Activated naive CD4-positive, alpha-beta T cell treated with anti-CD3 and anti-CD28 coated beads, Interleukin-2, amount 10 ng/mL, durations not matched to agents 7 days and 5 days (primary cell): ENCODE measurements around the gene GSE1.

Experiments
- CTCF ChIA-PET: fragments of 350-600 bp; sonication (Branson Sonifier 250); formaldehyde crosslinking; loops from one replicate; lab custom pipeline; 2021; ENCODE audit warnings: antibody characterized with exemption; lab: Charles Lee
- DNase-seq: peaks from one replicate; pipeline ENCODE4 v3.0.0-alpha.2; 2020
- H3K27ac Mint-ChIP-seq: one replicate; pipeline ENCODE4 v1.8.0; 2021; ENCODE audit warnings: mild to moderate bottlenecking, moderate library complexity, mixed read lengths
- H3K27me3 Mint-ChIP-seq: one replicate; pipeline ENCODE4 v1.8.0; 2021; ENCODE audit warnings: mild to moderate bottlenecking, mixed read lengths
- H3K36me3 Mint-ChIP-seq: one replicate; pipeline ENCODE4 v1.8.0; 2021; ENCODE audit warnings: mixed read lengths
- H3K4me1 Mint-ChIP-seq: one replicate; pipeline ENCODE4 v1.8.0; 2021; ENCODE audit warnings: mixed read lengths
- H3K4me3 Mint-ChIP-seq: one replicate; pipeline ENCODE4 v1.8.0; 2021; ENCODE audit warnings: mild to moderate bottlenecking, moderate library complexity, mixed read lengths
- H3K9me3 Mint-ChIP-seq: one replicate; pipeline ENCODE4 v1.8.0; 2021; ENCODE audit warnings: mixed read lengths

Gene GSE1

DNA sequence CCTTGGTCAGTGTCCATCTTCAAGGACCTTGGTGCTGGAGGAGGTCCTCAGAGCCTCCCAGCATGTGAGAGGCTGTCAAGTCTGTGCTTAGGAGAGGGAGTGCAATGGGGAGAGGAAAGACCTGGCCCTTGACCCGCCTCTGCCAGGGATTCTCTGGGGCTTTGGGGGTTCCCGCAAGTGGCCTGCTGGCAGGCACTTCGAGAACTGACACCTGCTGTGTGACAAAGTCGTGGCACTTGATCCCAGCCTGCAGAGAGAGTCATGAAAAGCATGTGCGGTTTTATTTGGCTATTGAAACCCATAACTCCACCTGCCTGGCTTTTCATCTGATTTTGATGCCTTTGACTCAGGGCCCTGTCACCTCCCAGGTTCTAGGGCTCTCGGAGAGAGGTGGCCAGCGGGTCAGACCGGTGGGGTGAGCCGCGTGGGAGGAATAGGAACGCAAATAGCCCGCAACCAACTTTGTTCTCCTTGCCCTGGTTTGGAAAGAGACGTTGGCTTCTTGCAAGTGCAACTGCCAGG lies 42.8 kb upstream of the GSE1 start:
- peaks cover 2% of the 10 kb centered on the region for H3K36me3 Mint-ChIP-seq
- H3K4me1 Mint-ChIP-seq, result peaks cover 48% of the 10 kb centered on the region
- H3K27me3 Mint-ChIP-seq, result peaks cover 7% of the 10 kb centered on the region
- CTCF ChIA-PET, result interaction anchor here (0.9 kb wide), 1 partner anchor 311 kb away, joined by 3 read pairs; no protein-coding TSS in a partner anchor
- H3K9me3 Mint-ChIP-seq, result peaks cover 7% of the 10 kb centered on the region
- H3K4me3 Mint-ChIP-seq, result no peak overlapping the region
- DNase-seq, result no peak
- H3K27ac Mint-ChIP-seq, result peak overlapping the region; percentile 72

- CTCF ChIA-PET, result interaction anchor here (0.8 to 0.9 kb wide), 2 partner anchors 80 to 311 kb away, joined by 3 read pairs; no protein-coding TSS in a partner anchor
- Mint-ChIP-seq H3K36me3 (peaks cover 2% of the 10 kb centered on the region), H3K4me1 (peaks cover 48% of the 10 kb centered on the region), H3K27ac (no peak overlapping the region), H3K9me3 (peaks cover 7% of the 10 kb centered on the region), H3K27me3 (peaks cover 7% of the 10 kb centered on the region), H3K4me3 (no peak overlapping the region)
- DNase-seq, result peak; percentile 41
These were observed 42.2 kb upstream of the GSE1 start for GRCh38 chr16:85570735-85571562.

DNA sequence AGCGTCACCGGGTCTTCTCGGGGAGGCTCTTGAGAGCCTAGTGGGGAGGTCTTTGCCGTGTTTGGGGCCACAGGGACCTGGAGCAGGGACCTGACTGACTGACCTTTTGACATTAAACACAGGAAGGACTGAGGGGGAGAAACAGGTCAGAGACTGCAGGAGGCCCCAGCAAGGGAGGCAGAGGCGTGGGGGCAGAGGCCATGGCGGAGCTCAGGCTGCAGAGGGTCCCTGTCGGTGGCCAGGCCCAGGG lies 41.6 kb upstream of the GSE1 start:
- DNase-seq, result no peak
- H3K27ac Mint-ChIP-seq, result peak overlapping the region; percentile 9
- H3K4me1 Mint-ChIP-seq, result peaks cover 48% of the 10 kb centered on the region
- H3K27me3 Mint-ChIP-seq, result peaks cover 7% of the 10 kb centered on the region
- peaks cover 2% of the 10 kb centered on the region for H3K36me3 Mint-ChIP-seq
- CTCF ChIA-PET, result interaction anchor here (0.8 kb wide), 1 partner anchor 81 kb away, joined by 3 read pairs; no protein-coding TSS in a partner anchor
- H3K4me3 Mint-ChIP-seq, result no peak overlapping the region
- H3K9me3 Mint-ChIP-seq, result peaks cover 7% of the 10 kb centered on the region

GRCh38 chr16:85571813-85572619 lies 41.1 kb upstream of the GSE1 start:
- Mint-ChIP-seq H3K4me3 (no peak overlapping the region), H3K27ac (peak overlapping the region; percentile 9), H3K27me3 (peaks cover 7% of the 10 kb centered on the region), H3K4me1 (peaks cover 48% of the 10 kb centered on the region), H3K9me3 (peaks cover 7% of the 10 kb centered on the region), H3K36me3 (peaks cover 2% of the 10 kb centered on the region)
- CTCF ChIA-PET, result interaction anchor here (0.8 kb wide), 1 partner anchor 82 kb away, joined by 3 read pairs; no protein-coding TSS in a partner anchor
- DNase-seq, result no peak

- H3K4me1 Mint-ChIP-seq, result peaks cover 42% of the 10 kb centered on the region
- CTCF ChIA-PET, result interaction anchor here (0.5 kb wide), 1 partner anchor 329 kb away, joined by 3 read pairs; no protein-coding TSS in a partner anchor
- H3K27ac Mint-ChIP-seq, result no peak overlapping the region
- H3K36me3 Mint-ChIP-seq, result peaks cover 2% of the 10 kb centered on the region
- DNase-seq, result no peak
- H3K27me3 Mint-ChIP-seq, result peaks cover 7% of the 10 kb centered on the region
- peaks cover 7% of the 10 kb centered on the region for H3K9me3 Mint-ChIP-seq
- H3K4me3 Mint-ChIP-seq, result no peak overlapping the region
These were observed 40.0 kb upstream of the GSE1 start for GRCh38 chr16:85573045-85573695.

- H3K4me1 Mint-ChIP-seq, result peaks cover 38% of the 10 kb centered on the region
- peaks cover 9% of the 10 kb centered on the region for H3K27me3 Mint-ChIP-seq
- H3K36me3 Mint-ChIP-seq, result peaks cover 4% of the 10 kb centered on the region
- H3K4me3 Mint-ChIP-seq, result no peak overlapping the region
- peaks cover 7% of the 10 kb centered on the region for H3K9me3 Mint-ChIP-seq
- CTCF ChIA-PET, result interaction anchor here (0.5 to 0.6 kb wide), 2 partner anchors 30 to 329 kb away, joined by 3 read pairs; no protein-coding TSS in a partner anchor
- DNase-seq, result no peak
- no peak overlapping the region for H3K27ac Mint-ChIP-seq
These were observed 39.2 kb upstream of the GSE1 start for GRCh38 chr16:85573696-85574641.

DNA sequence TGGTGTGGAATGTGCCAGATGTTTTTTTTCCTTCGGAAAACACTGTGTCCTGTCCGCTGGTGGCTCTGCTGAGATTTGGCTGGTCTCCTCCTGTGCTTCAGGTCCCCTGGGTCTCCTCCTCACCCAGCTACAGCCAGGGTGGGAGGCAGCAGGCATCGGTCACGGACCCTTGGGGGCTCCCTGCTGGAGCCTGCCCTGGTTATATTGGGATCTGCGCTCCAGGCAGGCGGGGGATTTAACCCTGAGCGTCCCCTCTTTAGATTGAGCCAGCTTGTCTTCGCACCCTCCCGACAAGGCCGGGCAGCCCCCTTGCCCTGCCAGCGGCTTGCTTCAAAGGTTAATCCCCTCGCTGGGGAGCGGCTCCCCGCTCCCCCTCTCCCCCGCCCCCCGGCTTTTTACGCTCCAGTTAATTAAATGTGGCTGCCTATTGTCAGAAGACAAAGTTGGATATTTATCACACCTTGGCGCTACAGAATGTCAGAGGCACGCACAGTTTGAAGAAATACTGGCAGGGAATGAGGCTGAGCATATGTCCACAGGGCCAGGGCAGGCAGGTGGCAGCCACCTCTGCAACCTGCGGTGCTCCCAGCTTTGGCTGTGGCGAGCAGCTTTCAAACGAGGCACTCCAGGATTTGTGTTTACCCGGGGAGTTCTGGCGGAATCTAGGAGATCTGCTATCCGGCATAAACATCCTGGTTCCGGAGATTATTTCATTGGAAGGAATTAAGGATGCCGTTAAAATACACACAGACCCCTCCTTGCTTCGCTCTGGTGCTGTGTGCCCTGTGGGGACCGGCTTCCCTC lies 38.2 kb upstream of the GSE1 start:
- H3K4me1 Mint-ChIP-seq, result peaks cover 29% of the 10 kb centered on the region
- H3K27ac Mint-ChIP-seq, result no peak overlapping the region
- H3K27me3 Mint-ChIP-seq, result peaks cover 6% of the 10 kb centered on the region
- no peak overlapping the region for H3K4me3 Mint-ChIP-seq
- CTCF ChIA-PET, result interaction anchor here (0.6 to 1.4 kb wide), 2 partner anchors 31 to 41 kb away, joined by 3 to 4 read pairs; no protein-coding TSS in a partner anchor
- H3K36me3 Mint-ChIP-seq, result peaks cover 2% of the 10 kb centered on the region
- DNase-seq, result no peak
- no peaks in the 10 kb centered on the region for H3K9me3 Mint-ChIP-seq

- Mint-ChIP-seq H3K27ac (no peak overlapping the region), H3K4me1 (peaks cover 18% of the 10 kb centered on the region), H3K36me3 (peaks cover 2% of the 10 kb centered on the region), H3K9me3 (no peaks in the 10 kb centered on the region), H3K27me3 (peaks cover 4% of the 10 kb centered on the region), H3K4me3 (no peak overlapping the region)
- DNase-seq, result no peak
- CTCF ChIA-PET, result interaction anchor here (1.4 kb wide), 1 partner anchor 40 kb away, joined by 4 read pairs; no protein-coding TSS in a partner anchor
These were observed 37.2 kb upstream of the GSE1 start for GRCh38 chr16:85575920-85576319.

GRCh38 chr16:85576944-85577343 lies 36.2 kb upstream of the GSE1 start:
- H3K4me3 Mint-ChIP-seq, result no peak overlapping the region
- H3K4me1 Mint-ChIP-seq, result peaks cover 8% of the 10 kb centered on the region
- DNase-seq, result no peak
- H3K27me3 Mint-ChIP-seq, result peaks cover 4% of the 10 kb centered on the region
- CTCF ChIA-PET, result interaction anchor here (1.1 to 1.5 kb wide), 2 partner anchors 13 to 20 kb away, joined by 3 to 4 read pairs; no protein-coding TSS in a partner anchor
- H3K9me3 Mint-ChIP-seq, result no peaks in the 10 kb centered on the region
- peaks cover 2% of the 10 kb centered on the region for H3K36me3 Mint-ChIP-seq
- H3K27ac Mint-ChIP-seq, result peak overlapping the region; percentile 28

DNA sequence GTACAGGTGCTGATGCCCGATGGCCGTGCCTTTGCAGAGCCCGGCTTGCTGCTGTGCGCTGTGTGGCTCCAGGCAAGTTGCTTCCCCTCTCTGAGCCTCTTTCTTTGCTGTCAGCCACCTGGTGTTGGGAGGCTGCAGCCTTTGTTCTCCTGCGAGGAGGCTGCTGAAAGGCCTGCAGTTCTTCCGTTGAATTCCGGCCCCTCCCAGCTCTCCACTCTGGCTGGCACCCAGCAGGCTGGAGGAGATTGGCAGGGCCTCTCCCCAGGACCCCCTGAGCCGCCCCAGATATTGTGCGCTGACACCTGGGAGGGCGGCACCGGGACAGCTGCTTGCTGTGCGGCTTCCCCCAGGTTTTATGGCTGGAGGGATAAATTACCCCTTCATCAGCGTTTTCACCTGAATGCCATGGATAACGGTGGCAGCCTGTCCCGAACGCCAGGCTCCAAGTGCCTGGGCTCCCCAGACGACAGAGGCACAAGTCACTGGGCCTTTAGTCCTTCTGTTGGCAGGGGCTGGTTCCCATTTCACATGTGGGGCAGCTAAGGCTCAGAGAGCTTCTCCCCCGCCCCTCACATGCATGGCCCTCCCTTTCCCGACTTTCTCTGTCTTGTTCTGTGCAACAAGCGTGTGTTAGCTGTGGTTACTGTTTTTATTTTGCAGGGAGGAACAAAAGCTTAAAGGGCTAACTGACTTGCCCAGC lies 35.1 kb upstream of the GSE1 start:
- H3K4me1 Mint-ChIP-seq, result peaks cover 3% of the 10 kb centered on the region
- H3K9me3 Mint-ChIP-seq, result no peaks in the 10 kb centered on the region
- CTCF ChIA-PET, result interaction anchor here (1.1 to 1.5 kb wide), 2 partner anchors 14 to 39 kb away, joined by 4 to 5 read pairs; no protein-coding TSS in a partner anchor
- peaks cover 2% of the 10 kb centered on the region for H3K36me3 Mint-ChIP-seq
- DNase-seq, result no peak
- no peak overlapping the region for H3K4me3 Mint-ChIP-seq
- H3K27ac Mint-ChIP-seq, result no peak overlapping the region
- peaks cover 4% of the 10 kb centered on the region for H3K27me3 Mint-ChIP-seq

DNA sequence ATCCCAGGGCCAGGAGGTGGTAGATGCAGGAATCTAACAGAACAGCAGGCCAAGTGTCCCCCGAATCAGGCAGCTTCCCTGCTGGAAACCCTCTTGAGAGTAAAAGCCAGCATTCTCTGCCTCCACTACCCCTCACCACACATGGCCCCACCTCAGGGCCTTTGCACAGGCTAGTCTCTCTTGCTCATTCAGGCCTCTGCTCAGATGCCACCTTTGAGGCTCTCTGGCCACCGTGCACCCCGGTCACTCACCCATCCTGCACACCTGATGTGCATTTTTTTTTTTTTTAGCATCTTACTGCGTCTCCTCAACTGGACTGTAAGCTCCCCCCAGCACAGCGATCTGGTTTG lies 34.5 kb upstream of the GSE1 start:
- H3K36me3 Mint-ChIP-seq, result peaks cover 2% of the 10 kb centered on the region
- DNase-seq, result no peak
- H3K27me3 Mint-ChIP-seq, result peaks cover 4% of the 10 kb centered on the region
- H3K4me1 Mint-ChIP-seq, result no peaks in the 10 kb centered on the region
- CTCF ChIA-PET, result interaction anchor here (1.1 kb wide), 1 partner anchor 38 kb away, joined by 5 read pairs; no protein-coding TSS in a partner anchor
- H3K9me3 Mint-ChIP-seq, result no peaks in the 10 kb centered on the region
- H3K27ac Mint-ChIP-seq, result no peak overlapping the region
- H3K4me3 Mint-ChIP-seq, result no peak overlapping the region

DNA sequence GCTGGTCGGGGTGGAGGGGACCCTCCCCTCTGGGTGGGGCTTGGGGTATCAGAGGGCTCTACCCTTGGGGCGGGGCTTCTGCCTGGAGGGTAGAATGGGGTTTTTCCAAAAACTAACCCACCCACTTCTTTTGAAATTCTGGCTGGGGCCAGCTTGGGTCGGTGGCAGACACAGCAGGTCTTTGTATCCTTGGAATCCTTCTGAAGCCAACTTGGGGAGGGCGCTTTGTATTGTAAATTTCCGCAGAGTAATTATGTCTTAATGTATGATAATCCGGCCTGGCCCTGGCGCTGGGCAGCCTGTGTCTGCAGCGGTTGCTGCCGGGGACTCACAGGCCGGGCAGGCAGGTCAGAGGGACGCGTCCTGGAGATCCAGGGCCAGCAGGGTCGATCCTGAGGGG lies 33.9 kb upstream of the GSE1 start:
- no peaks in the 10 kb centered on the region for H3K4me1 Mint-ChIP-seq

More for the DNA sequence above, 33.9 kb upstream of the GSE1 start:
- DNase-seq, result no peak
- H3K9me3 Mint-ChIP-seq, result no peaks in the 10 kb centered on the region
- peaks cover 4% of the 10 kb centered on the region for H3K27me3 Mint-ChIP-seq
- CTCF ChIA-PET, result interaction anchor here (1.1 kb wide), 1 partner anchor 38 kb away, joined by 5 read pairs; no protein-coding TSS in a partner anchor
- peaks cover 2% of the 10 kb centered on the region for H3K36me3 Mint-ChIP-seq
- H3K4me3 Mint-ChIP-seq, result no peak overlapping the region
- no peak overlapping the region for H3K27ac Mint-ChIP-seq
